GM12892 (cell line): Measurements from ENCODE around the gene HSPA13.
"Not testable (repeated sequence)": the region's sequence is repeated elsewhere in the genome, so short reads cannot be mapped to it uniquely, and the experiment has no call there.

ENCODE experiments used
- POLR2A ChIP-seq: IDR thresholded peaks from 2 replicates; pipeline ENCODE4 v1.6.1; 2011; ENCODE audit warnings: low read depth, low read length, control low read depth
- POLR2AphosphoS5 ChIP-seq: IDR thresholded peaks from 2 replicates; pipeline ENCODE4 v1.6.1; 2011; ENCODE audit warnings: low read depth, low read length, control low read depth

DNA sequence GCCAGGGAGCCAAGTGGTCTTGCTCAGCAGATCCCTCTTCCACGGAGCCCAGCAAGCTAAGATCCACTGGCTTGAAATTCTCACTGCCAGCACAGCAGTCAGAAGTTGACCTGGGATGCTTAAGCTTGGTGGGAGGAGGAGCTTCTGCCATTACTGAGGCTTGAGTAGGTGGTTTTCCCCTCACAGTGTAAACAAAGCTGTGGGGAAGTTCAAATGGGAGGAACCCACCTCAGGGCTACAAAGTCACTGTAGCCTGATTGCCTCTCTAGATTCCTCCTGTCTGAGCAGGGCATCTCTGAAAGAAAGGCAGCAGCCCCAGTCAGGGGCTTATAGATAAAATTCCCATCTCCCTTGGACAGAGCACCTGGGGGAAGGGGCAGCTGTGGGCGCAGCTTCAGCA lies 55.6 kb downstream of the HSPA13 start:
- not testable (repeated sequence) for TF ChIP-seq POLR2AphosphoS5, POLR2A
